GM19035 (cell line): Measurements from ENCODE around the gene NUAK1.

Source experiments
- ATAC-seq: cut with Tn5 transposase; IDR thresholded peaks from one replicate; pipeline ENCODE4 v1.9.1; 2021; ENCODE audit not compliant: unreplicated experiment

Gene NUAK1

DNA sequence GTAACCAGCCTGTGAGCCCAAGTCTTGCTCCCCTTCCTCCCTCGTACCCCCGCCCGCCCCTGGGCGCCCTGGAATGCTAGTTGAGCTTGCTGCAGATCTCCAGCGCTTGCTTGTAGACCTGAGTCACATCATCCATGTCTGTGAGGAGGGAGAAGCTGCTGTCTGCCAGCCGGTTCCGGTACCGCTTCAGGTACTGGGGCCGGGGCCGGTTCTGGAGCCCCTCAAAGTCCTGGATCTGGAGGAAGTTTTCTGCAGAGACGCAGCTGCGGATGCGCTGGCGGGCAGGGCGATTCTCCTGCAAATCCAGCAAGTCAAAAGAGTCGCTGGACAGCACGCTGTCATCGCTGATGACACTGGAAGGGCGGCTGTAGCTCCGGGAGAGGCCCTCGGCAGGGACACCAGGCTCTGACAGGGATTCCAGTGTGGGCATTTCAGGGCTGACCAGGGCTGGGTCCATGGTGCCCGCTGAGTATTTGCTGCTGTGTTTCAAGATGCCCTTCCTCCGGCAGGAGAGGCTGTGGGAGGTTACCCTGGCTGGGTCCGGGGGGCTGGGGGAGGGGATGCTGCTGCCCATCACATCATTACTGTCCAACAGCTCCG is 71.9 kb downstream of the NUAK1 start:
- no peak for ATAC-seq

DNA sequence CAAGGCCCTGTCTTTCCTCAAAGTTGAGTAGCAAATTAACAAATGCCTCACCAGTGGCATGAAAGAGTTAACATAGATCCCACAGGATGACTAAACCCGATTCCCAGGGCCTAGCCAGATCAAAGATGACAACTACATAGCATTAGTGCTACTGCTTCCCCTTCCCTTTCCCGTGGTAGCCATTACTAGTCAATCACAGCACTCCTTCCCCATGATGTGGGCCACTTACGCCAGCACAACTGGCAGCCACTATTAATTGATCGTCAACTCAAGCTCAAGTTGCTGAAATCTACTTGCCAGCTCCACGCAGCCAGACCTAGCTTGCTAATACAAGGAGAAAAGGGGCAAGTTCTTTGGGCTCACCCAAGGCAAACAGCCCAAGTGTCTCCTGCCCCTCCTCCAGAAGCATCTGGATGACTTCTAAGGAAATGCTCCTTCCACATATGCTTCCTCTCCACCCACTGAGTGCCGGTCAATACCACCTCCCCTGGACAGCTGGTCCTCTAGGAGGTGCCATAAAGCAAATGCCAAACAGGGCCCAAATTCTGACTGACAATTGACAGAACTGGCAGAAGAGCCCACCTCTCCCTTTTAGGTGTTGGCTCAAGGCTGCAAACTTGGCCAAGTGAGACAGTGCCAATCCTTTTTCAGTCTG is 72.6 kb downstream of the NUAK1 start:
- ATAC-seq: no peak

- no peak for ATAC-seq
Measured at GRCh38 chr12:106065506-106065905, 73.2 kb downstream of the NUAK1 start.

GRCh38 chr12:106064721-106065021 is 74.1 kb downstream of the NUAK1 start:
- no peak for ATAC-seq

DNA sequence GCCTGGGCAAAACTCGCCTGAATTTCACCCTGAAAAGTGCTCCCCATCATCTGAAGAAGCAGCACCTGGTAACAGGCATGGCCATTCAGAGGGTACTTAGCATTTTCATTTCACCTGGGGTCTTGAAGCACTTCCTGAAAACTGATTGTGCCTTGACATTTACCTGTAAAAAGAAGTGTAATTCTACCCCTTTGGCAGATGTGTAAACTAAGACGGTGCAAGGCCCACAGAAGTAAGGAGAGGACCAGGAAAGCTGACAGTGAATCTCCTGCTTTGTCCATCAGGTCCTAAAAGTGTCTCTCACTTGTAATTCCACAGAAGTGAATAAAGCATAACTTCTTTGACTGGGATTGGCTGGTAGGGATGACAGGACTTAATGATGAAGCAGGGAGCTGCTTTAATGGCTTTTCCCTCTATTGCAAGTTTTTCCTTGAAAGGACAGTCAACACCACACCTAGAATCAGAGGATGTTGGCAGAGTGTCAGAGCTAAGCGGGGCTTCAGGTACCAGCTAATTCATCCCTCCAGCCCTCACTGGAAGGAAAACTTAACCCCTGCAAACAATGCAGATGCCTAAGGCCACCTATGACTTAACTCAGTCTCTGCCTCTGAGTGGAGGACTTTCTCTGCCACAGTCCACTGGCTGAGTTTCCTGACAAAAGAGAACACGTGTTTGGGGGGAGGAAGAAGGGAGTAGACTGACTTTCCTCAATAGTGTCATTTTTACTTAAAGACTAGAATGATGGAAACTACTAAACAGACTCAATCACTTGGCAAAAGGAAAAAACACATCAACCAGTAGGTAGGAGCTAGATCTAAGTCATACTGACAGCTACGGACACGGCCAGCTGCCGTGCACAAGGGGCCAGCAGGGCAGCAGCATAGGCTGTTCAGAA is 74.7 kb downstream of the NUAK1 start:
- no peak for ATAC-seq

DNA sequence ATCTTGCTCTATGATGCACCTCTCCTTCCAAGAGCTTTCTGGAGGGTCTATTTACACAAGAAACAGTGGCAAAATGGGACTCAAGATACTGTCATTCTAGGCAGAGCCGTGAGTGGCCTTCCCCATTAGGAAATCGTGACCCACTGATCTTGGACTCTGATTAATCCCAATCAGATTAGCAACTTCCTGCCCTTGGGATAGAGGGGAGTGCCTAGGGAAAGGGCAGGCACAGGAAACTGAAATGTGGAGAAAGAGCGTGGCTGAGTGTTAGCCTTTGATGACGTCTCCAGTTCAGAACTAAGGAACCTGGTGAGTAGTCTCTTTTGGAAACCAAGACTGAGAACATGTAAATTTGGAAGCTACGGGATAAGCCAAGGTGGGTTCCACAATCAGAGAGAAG is 76.1 kb downstream of the NUAK1 start:
- ATAC-seq: no peak

- ATAC-seq: no peak
Measured at GRCh38 chr12:106058256-106059182, 80.2 kb downstream of the NUAK1 start.

DNA sequence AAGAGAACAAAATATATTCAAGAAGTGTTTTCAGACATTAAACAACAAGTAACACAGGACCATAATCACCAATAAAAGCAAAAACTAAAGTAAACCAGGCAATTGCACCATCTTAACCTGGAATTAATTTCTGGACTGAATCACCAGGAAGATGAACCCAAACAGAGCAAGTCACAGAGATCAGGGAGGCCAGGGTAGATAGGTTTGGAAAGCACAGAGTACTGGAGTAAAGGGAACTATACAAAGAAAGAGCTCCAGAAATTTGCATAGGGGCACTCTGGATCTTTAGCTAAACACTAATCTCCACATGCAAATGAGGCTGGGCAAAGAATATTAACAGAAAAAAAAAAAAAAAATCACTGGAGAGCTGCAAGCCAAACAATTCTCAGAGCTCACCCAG is 84.7 kb downstream of the NUAK1 start:
- ATAC-seq: no peak

GRCh38 chr12:106051853-106052531 is 86.8 kb downstream of the NUAK1 start:
- no peak for ATAC-seq

DNA sequence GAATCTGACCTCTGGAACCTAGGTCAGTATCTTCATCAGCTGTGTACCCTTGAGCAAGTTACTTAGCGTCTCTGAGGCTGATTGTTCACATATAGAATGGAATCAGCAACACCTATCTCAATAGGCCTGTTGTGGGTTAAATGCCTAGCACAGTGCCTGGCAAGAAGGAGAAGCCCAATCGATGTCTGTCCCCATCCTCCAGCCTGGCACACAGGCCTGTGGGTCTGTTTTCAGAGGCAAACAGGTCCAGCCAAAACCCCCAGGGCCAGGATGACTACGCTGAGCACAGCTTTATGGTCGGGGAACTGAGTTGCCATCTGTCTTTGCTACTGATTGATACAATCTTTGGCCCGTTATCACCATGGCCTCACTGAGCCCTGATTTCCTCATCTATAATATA is 89.2 kb downstream of the NUAK1 start:
- ATAC-seq: no peak

- ATAC-seq: no peak
Measured at GRCh38 chr12:106049105-106049504, 89.6 kb downstream of the NUAK1 start.

DNA sequence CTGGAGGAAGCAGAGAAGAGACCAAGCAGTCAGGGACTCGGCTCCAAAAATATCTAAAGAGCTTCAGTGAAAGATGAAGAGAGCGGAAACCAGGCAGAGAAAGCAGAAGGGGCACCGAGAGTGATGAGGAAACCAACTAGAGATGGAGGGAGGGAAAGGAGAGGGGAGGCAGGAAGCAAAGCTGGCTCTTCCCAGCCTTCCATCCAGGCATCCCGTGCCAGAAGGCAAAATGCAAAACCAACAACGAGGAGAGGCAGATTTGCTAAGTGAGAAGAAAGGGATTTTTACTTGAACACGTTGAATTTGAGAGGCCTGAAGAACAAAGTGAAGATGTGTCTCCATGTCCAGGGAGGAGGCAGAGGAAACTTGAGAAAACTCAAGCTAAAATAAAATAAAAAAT is 90.1 kb downstream of the NUAK1 start:
- ATAC-seq: no peak

GRCh38 chr12:106048016-106048415 is 90.7 kb downstream of the NUAK1 start:
- ATAC-seq: no peak

DNA sequence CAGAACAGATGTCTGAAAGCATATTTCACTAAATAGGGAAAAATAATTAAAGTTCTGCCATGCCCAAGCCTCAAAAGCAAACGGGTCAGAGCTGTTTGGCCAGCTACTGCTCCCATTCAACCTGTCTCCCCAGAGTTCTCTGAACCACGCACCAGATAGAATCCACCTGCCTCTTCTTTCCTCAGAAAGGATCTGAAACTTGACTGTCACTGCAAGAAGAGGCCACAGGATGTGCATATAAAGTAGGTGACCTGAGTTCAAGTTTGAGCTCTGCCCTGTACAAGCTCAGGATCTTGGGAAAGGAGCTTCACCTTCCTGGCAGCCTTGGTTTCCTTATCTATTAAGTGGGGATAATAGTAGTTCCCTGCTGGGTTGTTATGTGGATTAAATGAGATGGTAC is 91.8 kb downstream of the NUAK1 start:
- ATAC-seq: no peak

DNA sequence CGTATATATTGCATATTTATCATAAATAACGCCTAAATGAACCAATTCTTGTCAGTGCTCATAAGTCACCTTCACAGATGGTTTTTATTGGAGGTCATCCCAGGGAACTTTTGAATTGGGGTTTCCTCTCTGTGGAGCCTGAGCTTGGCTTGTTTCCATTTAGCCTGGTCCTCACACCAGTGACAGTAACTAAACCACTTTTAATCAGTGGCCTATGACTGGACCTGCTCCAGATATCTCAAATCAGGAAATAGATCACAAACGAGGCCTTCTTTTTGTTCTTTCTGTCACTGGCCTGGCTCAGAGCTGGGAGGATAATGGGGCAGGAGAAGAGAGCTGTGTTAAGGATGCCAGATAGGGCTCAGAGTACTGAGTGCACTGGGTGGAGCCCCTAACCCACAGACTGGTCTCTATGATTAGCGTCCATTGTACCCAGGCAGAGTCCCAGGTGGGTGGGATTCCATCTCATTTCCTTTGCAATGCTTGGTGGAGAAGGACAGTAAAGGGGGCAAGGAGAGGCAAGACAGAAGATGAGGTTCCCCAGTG is 92.4 kb downstream of the NUAK1 start:
- ATAC-seq: no peak

DNA sequence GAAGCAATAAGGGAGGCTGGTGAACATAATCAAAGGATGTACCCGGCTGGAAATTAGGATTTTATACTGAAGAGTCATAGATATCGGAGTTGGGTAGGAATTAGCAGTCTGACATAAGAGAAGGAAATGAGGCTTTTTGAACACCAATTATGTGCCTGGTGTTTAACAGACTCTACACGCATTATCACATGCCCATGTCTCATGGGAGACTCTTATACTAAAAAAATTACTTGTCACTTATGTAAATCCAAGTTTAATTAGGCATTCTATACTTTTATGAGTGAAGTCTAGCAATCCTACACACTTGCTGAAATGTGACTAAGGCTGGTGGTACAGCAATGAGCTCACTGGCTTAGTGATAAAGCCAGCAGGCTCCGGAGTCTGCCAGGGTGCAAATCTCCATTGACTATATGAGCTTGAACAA is 93.5 kb downstream of the NUAK1 start:
- ATAC-seq: no peak

- ATAC-seq: no peak
Measured at GRCh38 chr12:106044773-106045172, 94.0 kb downstream of the NUAK1 start.

DNA sequence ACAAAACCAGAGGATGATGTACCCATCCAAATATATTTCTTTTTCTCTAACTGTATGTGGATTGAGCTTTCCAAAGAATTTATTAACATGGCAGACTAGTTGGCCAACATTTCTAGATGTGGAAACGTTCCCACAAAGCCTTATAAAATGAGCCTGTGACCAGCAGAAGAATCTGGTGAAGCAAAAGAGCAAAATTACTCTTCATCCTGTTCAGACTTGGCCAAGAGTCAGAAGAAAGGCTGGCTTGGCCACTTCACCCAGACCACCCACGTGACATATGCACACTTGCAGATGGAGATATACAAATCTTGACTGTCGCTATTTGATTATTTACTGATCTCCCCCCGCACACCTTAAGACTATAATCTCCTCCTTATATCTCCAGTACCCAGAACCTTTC is 96.7 kb downstream of the NUAK1 start:
- ATAC-seq: no peak

- no peak for ATAC-seq
Measured at GRCh38 chr12:106040521-106040920, 98.2 kb downstream of the NUAK1 start.

DNA sequence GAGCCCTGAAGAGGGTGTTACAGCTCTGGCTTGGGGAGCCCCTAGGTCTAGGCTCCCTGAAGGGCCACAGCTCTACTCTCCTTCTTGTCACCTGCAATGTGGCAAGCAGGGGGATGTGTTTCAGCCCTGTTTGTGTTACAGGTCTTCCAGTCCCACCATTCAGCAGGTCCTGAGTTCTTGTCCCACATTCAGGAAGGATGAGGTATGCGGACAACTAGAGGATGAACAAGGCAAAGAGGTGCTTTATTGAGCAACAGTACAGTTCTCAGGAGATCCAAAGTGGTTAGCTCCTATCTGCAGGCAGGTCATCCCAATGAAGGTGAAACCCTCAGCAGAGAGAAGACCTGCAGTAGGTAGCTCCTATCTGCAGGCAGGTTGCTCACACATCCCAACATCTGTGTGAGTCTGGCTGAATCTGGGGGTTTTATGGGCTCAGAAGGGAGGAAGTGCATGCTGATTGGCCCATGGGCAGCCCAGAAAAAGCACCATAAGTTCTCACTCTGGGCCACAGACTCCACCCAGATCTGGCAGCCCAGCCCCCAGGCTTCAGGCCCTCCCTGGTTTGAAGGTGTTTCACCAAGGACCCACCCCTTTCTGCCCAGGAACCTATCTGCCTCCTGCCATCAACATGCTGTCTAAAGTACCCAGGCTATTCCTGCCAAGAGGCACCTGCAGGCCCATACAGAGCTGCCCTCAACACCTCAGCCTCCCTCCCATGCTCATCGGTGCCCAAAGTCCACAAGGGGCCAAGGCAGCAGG is 98.9 kb downstream of the NUAK1 start:
- ATAC-seq: no peak
